Uterus (tissue), 4 donors: Measurements from ENCODE around the gene KCNIP3. TPM values are rescaled to one million over a fixed set of nuclear protein-coding genes. Genes with fewer than 3 reads are reported as not detected.

ENCODE experiments used
- DNase-seq, 2 donors: peaks; one replicate each; pipeline ENCODE4 v3.0.0-alpha.2; 2019 to 2020
- H3K27ac ChIP-seq, 2 donors: fragments of 200-600 bp; sonication (generic); 1 replicate in 1 of 2; 2 replicates in 1 of 2; pipeline ENCODE4 v1.5.1; 2016 to 2018
- H3K27me3 ChIP-seq, 2 donors: fragments of 200-600 bp; sonication (generic); one replicate each; pipeline ENCODE4 v1.5.1; 2018 to 2019; ENCODE audit warnings: control low read depth in 1 of 2
- H3K36me3 ChIP-seq, 2 donors: fragments of 200-600 bp; sonication (generic); one replicate each; pipeline ENCODE4 v1.5.1; 2019; ENCODE audit warnings: control low read depth in 1 of 2
- H3K4me1 ChIP-seq, 2 donors: fragments of 200-600 bp; sonication (generic); one replicate each; pipeline ENCODE4 v1.5.1; 2018 to 2019; ENCODE audit warnings: control low read depth in 1 of 2
- H3K4me3 ChIP-seq, 2 donors: fragments of 200-600 bp; sonication (generic); 1 replicate in 1 of 2; 2 replicates in 1 of 2; pipeline ENCODE4 v1.5.1; 2018 to 2019; ENCODE audit warnings: mild to moderate bottlenecking in 1 of 2
- H3K9me3 ChIP-seq, 2 donors: fragments of 200-600 bp; sonication (generic); one replicate each; pipeline ENCODE4 v1.5.1; 2019; ENCODE audit warnings: control low read depth in 1 of 2
- CTCF ChIP-seq, 4 experiments: fragments of 200-600 bp in 2 of 4; fragments of 450-650 bp in 2 of 4; sonication (generic) in 2 of 4; IDR thresholded peaks; one replicate each; pipeline ENCODE4 v1.5.1; 2016 to 2019; ENCODE audit warnings: antibody characterized with exemption in 4 of 4, mild to moderate bottlenecking in 2 of 4, moderate library complexity in 1 of 4
- POLR2A ChIP-seq, 2 donors: fragments of 450-650 bp; IDR thresholded peaks; one replicate each; pipeline ENCODE4 v1.6.1; 2016; ENCODE audit warnings: antibody characterized with exemption in 2 of 2, mild to moderate bottlenecking in 1 of 2, moderate library complexity in 1 of 2
- intact Hi-C: fragments of 100-400 bp; cut with DNase I; formaldehyde crosslinking; loops from one replicate; pipeline ENCODE4 v1.15.1; 2023; ENCODE audit warnings: low total_unique reads
- total RNA-seq, 4 donors: library from RNA; depleted of rRNA in 3 of 4; stranded (reverse); fragments of >200 nt in 3 of 4; gene quantifications; one replicate each; pipeline versions ENCODE4 v1.1.0 to v1.2.4, GENCODE V29; 2014 to 2023
- donor health status: DM: yes; HTN: yes; CAD: no.

The KCNIP3 gene
- total RNA-seq, 4 donors from 2014 or later, result 1.5 to 18.3 (median 10.8) TPM

- intact Hi-C loops, result no loop called here
- H3K4me1 ChIP-seq, result no peaks in the 10 kb centered on the region
- no peak for DNase-seq
Observed at GRCh38 chr2:95337829-95338228, 40.7 kb downstream of the KCNIP3 start.

GRCh38 chr2:95342556-95343320, 45.6 kb downstream of the KCNIP3 start:
- DNase-seq, result peak in 1 of 2 donors; percentile 6
- Histone ChIP-seq H3K9me3 (no peaks in the 10 kb centered on the region), H3K4me3 (no peak overlapping the region), H3K27ac (no peak overlapping the region), H3K4me1 (peaks cover 0 to 1% of the 10 kb centered on the region in 2 donors), H3K27me3 (no peaks in the 10 kb centered on the region), H3K36me3 (no peaks in the 10 kb centered on the region)
- intact Hi-C loops, result no loop called here
- no peak for TF ChIP-seq CTCF (IDR thresholded peaks at IDR 0.05)
- TF ChIP-seq POLR2A (IDR thresholded peaks at IDR 0.05), result no peak

More at GRCh38 chr2:95337829-95338228, 40.7 kb downstream of the KCNIP3 start:
- TF ChIP-seq CTCF (IDR thresholded peaks at IDR 0.05) (no peak), POLR2A (IDR thresholded peaks at IDR 0.05) (no peak)
- Histone ChIP-seq H3K27me3 (no peaks in the 10 kb centered on the region), H3K9me3 (no peaks in the 10 kb centered on the region), H3K4me3 (no peak overlapping the region), H3K27ac (no peak overlapping the region), H3K36me3 (no peaks in the 10 kb centered on the region)

GRCh38 chr2:95343429-95344214, 46.5 kb downstream of the KCNIP3 start:
- Histone ChIP-seq H3K4me3 (no peak overlapping the region), H3K4me1 (peaks cover 0 to 5% of the 10 kb centered on the region in 2 donors), H3K36me3 (no peaks in the 10 kb centered on the region), H3K27me3 (no peaks in the 10 kb centered on the region), H3K9me3 (no peaks in the 10 kb centered on the region), H3K27ac (no peak overlapping the region)
- intact Hi-C loops, result no loop called here
- TF ChIP-seq POLR2A (IDR thresholded peaks at IDR 0.05) (no peak), CTCF (IDR thresholded peaks at IDR 0.05) (no peak)
- DNase-seq, result no peak

- TF ChIP-seq POLR2A (IDR thresholded peaks at IDR 0.05) (no peak), CTCF (IDR thresholded peaks at IDR 0.05) (no peak)
- Histone ChIP-seq H3K9me3 (no peaks in the 10 kb centered on the region), H3K27ac (no peak overlapping the region), H3K36me3 (no peaks in the 10 kb centered on the region), H3K4me3 (no peak overlapping the region), H3K4me1 (peaks cover 0 to 5% of the 10 kb centered on the region in 2 donors), H3K27me3 (no peaks in the 10 kb centered on the region)
- no peak for DNase-seq
- intact Hi-C loops, result no loop called here
Observed at GRCh38 chr2:95344215-95344583, 47.1 kb downstream of the KCNIP3 start.

- H3K27ac ChIP-seq, result no peak overlapping the region
- DNase-seq, result no peak
- TF ChIP-seq CTCF (IDR thresholded peaks at IDR 0.05) (no peak), POLR2A (IDR thresholded peaks at IDR 0.05) (no peak)
- intact Hi-C loops, result no loop called here
- H3K36me3 ChIP-seq, result no peaks in the 10 kb centered on the region
- peaks cover 0 to 5% of the 10 kb centered on the region in 2 donors for H3K4me1 ChIP-seq
- no peaks in the 10 kb centered on the region for H3K27me3 ChIP-seq
- no peaks in the 10 kb centered on the region for H3K9me3 ChIP-seq
- H3K4me3 ChIP-seq, result no peak overlapping the region
Observed at GRCh38 chr2:95344656-95345055, 47.5 kb downstream of the KCNIP3 start.
